OCI-LY7 (cell line): ENCODE data around the gene TNS3. TPM values are rescaled to one million over a fixed set of nuclear protein-coding genes. Genes with fewer than 3 reads are reported as not detected.

Source experiments
- BruUV-seq: library from RNA; stranded (reverse); fragments of 400-500 nt; replicated peaks from 2 replicates; lab custom pipeline; 2021; lab: Mats Ljungman, UMichigan
- CTCF ChIA-PET: fragments of 300-600 bp; sonication (Branson Sonifier 250); formaldehyde crosslinking; loops from one replicate; lab custom pipeline; 2022; ENCODE audit warnings: antibody characterized with exemption; ENCODE audit not compliant: unreplicated experiment; lab: Charles Lee
- POLR2A ChIA-PET: fragments of 300-600 bp; sonication (Branson Sonifier 250); formaldehyde crosslinking; loops from one replicate; lab custom pipeline; 2022; ENCODE audit warnings: antibody characterized with exemption; lab: Charles Lee
- DNase-seq: peaks from one replicate; pipeline ENCODE4 v3.0.0-alpha.2; 2015; ENCODE audit warnings: low spot score
- H2AFZ ChIP-seq: fragments of 200-600 bp; sonication (generic), shearing (Covaris generic); 2 replicates; pipeline ENCODE4 v1.6.1; 2014; ENCODE audit warnings: mild to moderate bottlenecking, antibody characterized with exemption, low read length, moderate library complexity
- H3K27ac ChIP-seq: fragments of 200-600 bp; sonication (generic); 2 replicates; pipeline ENCODE4 v1.5.1; 2014; ENCODE audit warnings: mixed run types, low read depth, mild to moderate bottlenecking, moderate library complexity, low read length, inconsistent platforms; ENCODE audit not compliant: poor library complexity, severe bottlenecking
- H3K36me3 ChIP-seq: fragments of 200-600 bp; sonication (generic); 2 replicates; pipeline ENCODE4 v1.6.1; 2014; ENCODE audit warnings: mild to moderate bottlenecking, antibody characterized with exemption, low read length, moderate library complexity, mixed read lengths; ENCODE audit not compliant: insufficient read depth
- H3K4me1 ChIP-seq: fragments of 200-600 bp; sonication (generic); 2 replicates; pipeline ENCODE4 v1.5.1; 2014; ENCODE audit warnings: mild to moderate bottlenecking, low read length; ENCODE audit not compliant: insufficient read depth, poor library complexity, severe bottlenecking
- H3K4me2 ChIP-seq: fragments of 200-600 bp; sonication (generic); 2 replicates; pipeline ENCODE4 v1.6.1; 2014; ENCODE audit warnings: mild to moderate bottlenecking, low read length
- H3K4me3 ChIP-seq: fragments of 200-600 bp; sonication (generic); 2 replicates; pipeline ENCODE4 v1.5.1; 2014; ENCODE audit warnings: mild to moderate bottlenecking, low read depth, low read length; ENCODE audit not compliant: poor library complexity, severe bottlenecking
- H3K79me2 ChIP-seq: fragments of 200-600 bp; sonication (generic); 2 replicates; pipeline ENCODE4 v1.6.1; 2016; ENCODE audit warnings: low read depth, mild to moderate bottlenecking, low read length, moderate library complexity, mixed read lengths; ENCODE audit not compliant: insufficient read depth
- H3K9me2 ChIP-seq: fragments of 200-600 bp; sonication (generic); 2 replicates; pipeline ENCODE4 v1.6.1; 2016; ENCODE audit warnings: mild to moderate bottlenecking, low read length, mixed read lengths; ENCODE audit not compliant: insufficient read depth
- H3K9me3 ChIP-seq: fragments of 200-600 bp; sonication (generic); 2 replicates; pipeline ENCODE4 v1.6.1; 2014; ENCODE audit warnings: mild to moderate bottlenecking, mixed run types, low read length, mixed read lengths
- H4K20me1 ChIP-seq: fragments of 200-600 bp; sonication (generic); 2 replicates; pipeline ENCODE4 v1.6.1; 2014; ENCODE audit warnings: mild to moderate bottlenecking, antibody characterized with exemption, low read length, moderate library complexity, mixed read lengths; ENCODE audit not compliant: insufficient read depth
- EZH2phosphoT487 ChIP-seq: fragments of 200-600 bp; sonication (generic); IDR thresholded peaks from 2 replicates; pipeline ENCODE4 v1.6.1; 2018; ENCODE audit warnings: low read depth, borderline replicate concordance, mild to moderate bottlenecking, mixed run types, antibody characterized with exemption, low read length, moderate library complexity, mixed read lengths
- intact Hi-C: fragments of 100-400 bp; cut with micrococcal nuclease; formaldehyde crosslinking; loops from one replicate; pipeline ENCODE4 v1.10.0; 2022; ENCODE audit not compliant: unreplicated experiment
- total RNA-seq, 2 experiments: library from RNA; depleted of rRNA in 1 of 2; stranded (reverse); fragments of >200 nt in 1 of 2; shearing (Covaris generic) in 1 of 2; gene quantifications; 2 replicates each; pipeline ENCODE4 v1.2.3, GENCODE V29; 2014 to 2022
- TF ChIP-seq, protein P1 (sequence below): fragments of 200-600 bp; sonication (generic); conservative IDR thresholded peaks from 2 replicates; pipeline ENCODE4 v1.5.1; 2014; ENCODE audit warnings: mild to moderate bottlenecking, antibody characterized with exemption, low read length, moderate library complexity, mixed read lengths

The TNS3 gene
- total RNA-seq, 2 experiments from 2014 or later: 9.5 to 42.1 TPM

DNA sequence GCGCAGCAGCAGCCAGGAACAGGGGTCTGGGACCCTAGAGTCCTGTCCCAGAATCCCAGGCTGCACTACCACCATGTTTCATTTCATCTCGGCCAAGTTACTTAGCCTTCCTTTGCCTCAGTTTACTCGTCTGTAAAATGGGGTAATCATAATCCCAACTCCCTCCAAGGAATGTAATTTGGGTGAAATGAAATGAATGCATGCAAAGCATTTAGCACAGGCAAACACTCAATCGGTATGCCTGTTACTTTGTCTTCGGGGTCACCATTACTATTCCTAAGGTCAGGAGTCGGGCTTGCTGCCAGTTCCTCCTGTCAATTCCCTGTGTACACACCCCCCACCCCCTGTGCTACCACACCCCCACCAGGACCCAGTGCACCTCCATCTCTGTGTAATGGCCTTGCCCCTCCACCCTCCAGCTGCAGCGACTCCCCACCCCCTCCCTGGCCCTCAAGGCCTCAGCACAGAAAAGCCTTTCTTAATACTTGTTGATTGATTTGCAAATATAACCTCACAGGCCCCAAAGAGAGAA lies 1.7 kb downstream of the TNS3 start:
- no peak for DNase-seq
- H3K9me2 ChIP-seq: no peaks in the 10 kb centered on the region
- peak overlapping the region; percentile 87 for H3K4me3 ChIP-seq
- H3K27ac ChIP-seq: no peak overlapping the region
- intact Hi-C loops: loop anchor here (2.0 to 5.0 kb wide), 7 partner anchors 91 to 428 kb away; no protein-coding TSS in a partner anchor
- no peaks in the 10 kb centered on the region for H4K20me1 ChIP-seq
- H3K9me3 ChIP-seq: no peaks in the 10 kb centered on the region; the same call in 1 of the 2 replicates
- peaks cover 6% of the 10 kb centered on the region; the same call in 1 of the 2 replicates for H3K36me3 ChIP-seq
- BruUV-seq: no TSS peak
- H3K4me1 ChIP-seq: peaks cover 71% of the 10 kb centered on the region
- TF ChIP-seq EZH2phosphoT487: no peak
- TF ChIP-seq, protein P1, sequence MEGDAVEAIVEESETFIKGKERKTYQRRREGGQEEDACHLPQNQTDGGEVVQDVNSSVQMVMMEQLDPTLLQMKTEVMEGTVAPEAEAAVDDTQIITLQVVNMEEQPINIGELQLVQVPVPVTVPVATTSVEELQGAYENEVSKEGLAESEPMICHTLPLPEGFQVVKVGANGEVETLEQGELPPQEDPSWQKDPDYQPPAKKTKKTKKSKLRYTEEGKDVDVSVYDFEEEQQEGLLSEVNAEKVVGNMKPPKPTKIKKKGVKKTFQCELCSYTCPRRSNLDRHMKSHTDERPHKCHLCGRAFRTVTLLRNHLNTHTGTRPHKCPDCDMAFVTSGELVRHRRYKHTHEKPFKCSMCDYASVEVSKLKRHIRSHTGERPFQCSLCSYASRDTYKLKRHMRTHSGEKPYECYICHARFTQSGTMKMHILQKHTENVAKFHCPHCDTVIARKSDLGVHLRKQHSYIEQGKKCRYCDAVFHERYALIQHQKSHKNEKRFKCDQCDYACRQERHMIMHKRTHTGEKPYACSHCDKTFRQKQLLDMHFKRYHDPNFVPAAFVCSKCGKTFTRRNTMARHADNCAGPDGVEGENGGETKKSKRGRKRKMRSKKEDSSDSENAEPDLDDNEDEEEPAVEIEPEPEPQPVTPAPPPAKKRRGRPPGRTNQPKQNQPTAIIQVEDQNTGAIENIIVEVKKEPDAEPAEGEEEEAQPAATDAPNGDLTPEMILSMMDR: no peak
- CTCF ChIA-PET: interaction anchor here (1.4 kb wide), 1 partner anchor 22 kb away, joined by 3 read pairs; no protein-coding TSS in a partner anchor
- POLR2A ChIA-PET: interaction anchor here (0.7 to 0.9 kb wide), 4 partner anchors 9 to 157 kb away, joined by 3 to 4 read pairs (median 3); no protein-coding TSS in a partner anchor
- no peak overlapping the region; the same call in 1 of the 2 replicates for H2AFZ ChIP-seq
- H3K79me2 ChIP-seq: peaks cover 20% of the 10 kb centered on the region; the same call in 1 of the 2 replicates
- peak overlapping the region; percentile 71 for H3K4me2 ChIP-seq

DNA sequence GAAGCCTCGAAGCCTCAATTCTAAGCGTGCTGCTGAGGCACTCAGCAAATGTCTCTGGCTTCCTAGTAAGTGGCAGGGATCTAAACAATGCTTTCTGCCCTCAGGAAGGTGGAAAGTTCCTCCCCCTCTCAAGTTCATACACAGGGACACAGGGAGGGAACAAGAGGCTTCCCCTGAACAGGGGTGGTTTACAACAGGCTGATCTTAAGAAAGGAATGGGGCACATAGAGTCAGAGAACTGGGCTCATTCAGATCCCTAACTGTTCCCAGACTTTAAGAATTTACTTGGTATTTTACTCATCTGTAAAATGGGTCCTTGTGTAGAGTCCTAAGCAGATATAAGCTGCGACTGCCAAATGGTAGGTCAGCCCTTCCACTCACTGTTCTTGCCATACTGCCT lies 2.5 kb downstream of the TNS3 start:
- Histone ChIP-seq H3K4me2 (peak overlapping the region; percentile 71), H3K27ac (no peak overlapping the region), H3K9me2 (no peaks in the 10 kb centered on the region), H3K9me3 (no peaks in the 10 kb centered on the region), H3K4me1 (peaks cover 72% of the 10 kb centered on the region), H2AFZ (no peak overlapping the region), H3K36me3 (peaks cover 6% of the 10 kb centered on the region; the same call in 1 of the 2 replicates), H3K79me2 (peaks cover 20% of the 10 kb centered on the region; the same call in 1 of the 2 replicates), H3K4me3 (no peak overlapping the region), H4K20me1 (no peaks in the 10 kb centered on the region)
- TF ChIP-seq EZH2phosphoT487: no peak
- TF ChIP-seq, protein P1: no peak
- ChIA-PET CTCF (interaction anchor here (1.0 kb wide), 1 partner anchor 358 kb away, joined by 3 read pairs; no protein-coding TSS in a partner anchor), POLR2A (interaction anchor here (0.8 to 1.3 kb wide), 4 partner anchors 8 to 47 kb away, joined by 3 to 4 read pairs (median 3); no protein-coding TSS in a partner anchor)
- intact Hi-C loops: loop anchor here (5.0 kb wide), 1 partner anchor 82 kb away; no protein-coding TSS in a partner anchor
- no peak for DNase-seq
- no TSS peak for BruUV-seq
